AG04449 (cell line): ENCODE measurements around the gene C1QTNF9B.

Experiments
- CTCF ChIA-PET: fragments of 350-600 bp; formaldehyde crosslinking; extraction: SDS; loops from one replicate; lab custom pipeline; 2021; ENCODE audit warnings: antibody characterized with exemption; lab: Yijun Ruan, JAX
- POLR2A ChIA-PET: fragments of 400-600, 350-600 bp; formaldehyde crosslinking; extraction: SDS; loops from one replicate; lab custom pipeline; 2020; ENCODE audit warnings: antibody characterized with exemption, inconsistent platforms; lab: Yijun Ruan, JAX
- DNase-seq: peaks from one replicate; pipeline ENCODE4 v3.0.0-alpha.2; 2010; ENCODE audit warnings: low read depth, low spot score
- H3K4me3 ChIP-seq: 2 replicates; pipeline ENCODE4 v1.5.1; 2011; ENCODE audit warnings: low read depth, mild to moderate bottlenecking, control low read depth, low read length
- CTCF ChIP-seq: IDR thresholded peaks from one replicate; pipeline ENCODE4 v1.5.1; 2011; ENCODE audit warnings: mild to moderate bottlenecking, moderate library complexity, low read length, control low read depth, inconsistent platforms; ENCODE audit not compliant: insufficient read depth; ENCODE audit errors: missing control alignments

Gene C1QTNF9B

GRCh38 chr13:23915308-23915707 is 18.0 kb upstream of the C1QTNF9B start:
- no peak for TF ChIP-seq CTCF
- H3K4me3 ChIP-seq = no peak overlapping the region
- ChIA-PET CTCF (interaction anchor here (1.2 to 11.6 kb wide), 2 partner anchors 16 to 45 kb away, joined by 3 to 152 read pairs; no protein-coding TSS in a partner anchor), POLR2A (interaction anchor here (0.7 kb wide), 1 partner anchor 27 kb away, joined by 3 read pairs; no protein-coding TSS in a partner anchor)
- no peak for DNase-seq

- TF ChIP-seq CTCF = no peak
- DNase-seq = no peak
- POLR2A ChIA-PET = no interaction called here
- H3K4me3 ChIP-seq = no peak overlapping the region
- CTCF ChIA-PET = no interaction called here
These were observed 15.2 kb upstream of the C1QTNF9B start for GRCh38 chr13:23912469-23912868.

- H3K4me3 ChIP-seq = no peak overlapping the region
- ChIA-PET POLR2A (no interaction called here), CTCF (interaction anchor here (0.8 to 2.6 kb wide), 6 partner anchors 9 to 310 kb away, joined by 3 to 13 read pairs (median 8); partner anchors contain the start of gene MIPEP)
- no peak for DNase-seq
- no peak for TF ChIP-seq CTCF
These were observed 12.3 kb upstream of the C1QTNF9B start for GRCh38 chr13:23909606-23910005.

- no peak overlapping the region for H3K4me3 ChIP-seq
- ChIA-PET CTCF (interaction anchor here (1.3 kb wide), 1 partner anchor 13 kb away, joined by 6 read pairs; no protein-coding TSS in a partner anchor), POLR2A (no interaction called here)
- DNase-seq = no peak
- TF ChIP-seq CTCF = no peak
These were observed 8.5 kb upstream of the C1QTNF9B start for GRCh38 chr13:23905766-23906165.

GRCh38 chr13:23903906-23904280 is 6.6 kb upstream of the C1QTNF9B start:
- ChIA-PET CTCF (interaction anchor here (1.2 to 7.4 kb wide), 5 partner anchors 15 to 436 kb away, joined by 3 to 66 read pairs (median 8); partner anchors contain the start of gene MIPEP), POLR2A (no interaction called here)
- H3K4me3 ChIP-seq = no peak overlapping the region
- no peak for TF ChIP-seq CTCF
- DNase-seq = no peak

GRCh38 chr13:23902975-23903905 is 5.9 kb upstream of the C1QTNF9B start:
- ChIA-PET POLR2A (no interaction called here), CTCF (interaction anchor here (1.1 to 7.4 kb wide), 8 partner anchors 15 to 439 kb away, joined by 3 to 66 read pairs (median 5); partner anchors contain the start of gene MIPEP)
- no peak overlapping the region for H3K4me3 ChIP-seq
- TF ChIP-seq CTCF = no peak
- no peak for DNase-seq
